LoVo (cell line): ENCODE measurements around the gene ANO2.
A peak's percentile ranks its signal among the peaks of the same experiment; 100 is the strongest.
"Not testable (repeated sequence)": the region's sequence is repeated elsewhere in the genome, so short reads cannot be mapped to it uniquely, and the experiment has no call there.

Source experiments
- DNase-seq: peaks from one replicate; pipeline ENCODE4 v3.0.0-alpha.2; 2016; ENCODE audit warnings: low spot score

ANO2 gene

DNA sequence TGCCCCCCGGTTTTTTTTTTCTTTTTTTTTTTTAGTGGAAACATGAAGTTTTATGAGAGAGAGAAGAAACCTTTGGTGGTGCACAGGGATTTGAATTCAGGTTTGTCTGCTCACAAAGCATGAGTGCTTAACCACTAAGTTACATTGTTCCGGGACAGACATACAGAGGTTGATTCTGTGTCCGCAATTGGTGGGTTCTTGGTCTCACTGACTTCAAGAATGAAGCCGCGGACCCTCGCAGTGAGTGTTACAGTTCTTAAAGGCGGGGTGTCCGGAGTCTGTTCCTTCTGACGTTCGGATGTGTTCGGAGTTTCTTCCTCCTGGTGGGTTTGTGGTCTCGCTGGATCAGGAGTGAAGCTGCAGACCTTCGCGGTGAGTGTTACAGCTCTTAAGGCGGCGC, 57.2 kb downstream of the ANO2 start:
- not testable (repeated sequence) for DNase-seq

DNA sequence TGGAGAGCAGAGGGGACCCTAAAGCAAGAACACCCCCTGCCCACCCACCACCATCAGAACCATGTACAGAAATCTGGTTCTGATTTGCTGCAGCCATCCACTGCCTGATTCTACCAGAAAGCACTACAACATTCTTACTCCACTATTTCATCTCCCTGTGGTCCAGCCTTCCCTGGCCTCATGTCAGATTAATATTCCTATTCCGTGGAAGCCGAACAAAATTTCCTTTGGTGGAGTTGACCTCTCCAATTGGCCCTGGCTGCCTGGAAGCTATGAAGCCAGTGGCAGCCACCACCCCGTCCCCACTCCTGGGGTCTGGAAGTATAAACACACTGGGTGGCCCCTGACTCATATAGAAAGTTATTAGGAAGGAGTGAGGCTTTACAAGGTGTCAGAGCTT, 60.2 kb downstream of the ANO2 start:
- DNase-seq: no peak

DNA sequence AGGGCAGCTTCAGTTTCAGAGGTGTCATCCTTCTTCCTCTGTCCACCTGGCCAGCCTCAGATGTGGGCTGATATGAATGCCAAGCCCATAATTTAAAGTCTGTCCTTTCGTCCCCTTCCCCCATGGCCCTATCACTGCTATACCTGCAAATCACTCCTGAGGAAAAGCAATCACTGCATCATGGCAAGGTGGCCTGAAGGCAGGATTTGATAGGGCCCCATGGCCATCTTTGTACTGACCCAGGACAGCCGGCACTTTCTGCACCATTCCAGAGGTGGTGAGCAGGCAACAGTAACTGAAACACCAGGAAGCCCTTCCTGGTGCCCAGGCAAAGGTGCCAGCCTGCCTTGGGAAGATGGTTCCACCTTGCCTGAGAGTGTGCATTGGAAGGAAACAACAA, 60.8 kb downstream of the ANO2 start:
- DNase-seq: no peak

DNA sequence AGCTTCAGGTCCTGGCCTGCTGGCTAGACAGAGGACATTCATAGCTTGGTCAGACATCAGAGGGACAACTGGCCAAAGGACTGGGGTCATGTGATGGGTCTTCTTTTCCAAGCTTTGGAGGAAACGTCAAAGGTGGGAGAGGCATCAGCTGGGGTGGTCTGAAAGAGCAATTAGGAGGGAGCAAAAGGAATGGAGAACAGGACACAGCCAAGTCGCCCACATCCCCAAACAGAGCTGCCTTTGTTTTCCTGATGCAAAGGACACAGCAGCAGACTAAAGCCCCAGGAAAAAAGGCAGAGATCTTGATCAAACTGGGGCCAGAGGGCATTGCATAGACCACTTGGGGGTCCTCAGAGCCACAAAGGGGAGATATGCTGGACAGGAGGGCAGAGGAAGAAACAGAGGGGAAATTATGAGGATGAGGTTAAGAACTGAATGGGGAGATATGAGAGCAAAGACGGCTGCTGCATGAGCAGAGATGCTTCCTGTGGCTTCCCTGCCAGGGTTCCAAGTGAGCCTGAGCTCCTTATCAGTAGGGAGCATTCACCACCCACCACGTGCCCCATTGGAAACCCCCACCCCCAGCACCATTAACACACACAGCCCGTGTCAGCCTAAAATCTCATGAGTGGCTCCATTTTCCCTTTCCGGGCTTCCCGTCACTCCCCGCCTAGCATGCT, 62.4 kb downstream of the ANO2 start:
- no peak for DNase-seq

DNA sequence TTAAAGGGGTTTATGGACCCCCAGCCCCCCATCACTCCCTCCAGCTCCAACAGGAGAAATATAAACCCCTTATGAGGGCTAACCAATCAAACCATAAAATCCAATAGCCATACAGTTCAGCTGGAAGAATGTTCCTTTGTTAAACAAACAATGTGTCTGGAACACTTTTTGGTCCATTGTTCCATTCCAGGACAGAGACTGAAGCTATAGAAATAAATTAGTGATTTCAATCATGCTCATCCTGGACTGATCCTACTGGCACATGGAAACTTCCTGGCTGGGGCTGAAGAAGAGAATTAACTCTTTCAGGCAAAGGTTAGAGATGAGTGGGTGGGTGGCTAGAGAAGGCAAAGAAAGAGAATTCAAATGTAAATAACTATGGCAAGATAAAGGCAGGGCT, 63.4 kb downstream of the ANO2 start:
- DNase-seq: no peak

DNA sequence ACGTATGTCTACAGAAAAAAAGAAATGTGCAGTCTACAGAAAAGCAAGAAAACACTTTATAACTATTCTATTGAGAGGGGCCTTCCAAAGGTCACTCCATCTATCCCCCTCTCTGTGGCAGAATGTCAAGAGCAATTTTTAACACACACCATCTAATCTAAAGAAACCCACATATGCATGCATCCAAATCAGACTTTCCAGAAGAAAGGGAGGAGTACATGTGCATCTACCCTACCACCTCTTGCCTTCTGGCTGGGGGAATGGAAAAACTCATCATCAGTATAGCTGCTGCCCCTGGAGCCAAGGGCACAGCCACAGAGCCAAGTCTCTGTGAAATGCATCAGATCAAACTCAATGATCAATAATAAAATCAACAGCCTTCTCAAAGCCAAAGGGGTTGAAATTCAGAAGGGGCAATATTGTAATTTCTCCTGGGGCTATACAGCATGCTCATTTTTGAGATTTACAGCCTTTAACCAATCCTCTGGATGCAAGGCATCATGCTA, 63.9 kb downstream of the ANO2 start:
- no peak for DNase-seq

DNA sequence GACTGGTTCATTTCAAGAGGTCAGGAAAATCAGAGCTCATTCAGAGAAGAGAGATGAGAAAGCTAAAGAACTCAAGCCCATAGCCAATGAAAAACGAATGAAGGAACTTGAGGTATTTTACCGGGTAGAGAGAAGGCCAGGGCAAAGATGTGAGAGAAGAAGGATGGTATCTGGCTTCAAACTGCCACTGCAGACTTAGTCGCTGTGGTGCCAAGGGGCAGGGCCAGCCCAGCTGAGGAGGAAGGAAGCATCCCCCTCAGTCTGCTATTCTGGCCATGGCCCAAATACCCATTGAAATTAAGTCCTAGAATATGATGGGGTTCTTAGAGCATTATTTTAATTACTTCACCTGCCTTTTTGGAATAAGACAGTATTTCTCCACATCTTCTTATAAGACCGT, 69.2 kb downstream of the ANO2 start:
- DNase-seq: no peak

DNA sequence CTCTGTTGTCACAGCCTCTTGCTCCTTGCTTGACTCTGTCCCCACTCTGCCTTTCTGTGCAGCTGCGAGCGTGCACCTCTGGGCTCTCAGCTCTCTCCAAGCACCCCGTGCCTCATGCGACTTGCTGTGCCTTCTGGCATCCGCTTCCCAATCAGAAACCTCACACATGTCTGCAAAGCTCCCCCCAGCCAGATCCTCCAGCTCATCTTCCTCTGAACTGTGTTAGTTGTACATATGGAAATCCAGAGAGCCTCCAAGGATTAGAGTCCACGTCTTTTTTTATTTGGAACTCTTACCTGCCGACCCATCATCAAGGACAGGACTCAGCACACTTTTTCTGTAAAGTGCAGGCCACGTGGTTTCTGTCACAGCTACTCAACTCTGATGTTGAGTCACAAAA, 70.5 kb downstream of the ANO2 start:
- DNase-seq: no peak

DNA sequence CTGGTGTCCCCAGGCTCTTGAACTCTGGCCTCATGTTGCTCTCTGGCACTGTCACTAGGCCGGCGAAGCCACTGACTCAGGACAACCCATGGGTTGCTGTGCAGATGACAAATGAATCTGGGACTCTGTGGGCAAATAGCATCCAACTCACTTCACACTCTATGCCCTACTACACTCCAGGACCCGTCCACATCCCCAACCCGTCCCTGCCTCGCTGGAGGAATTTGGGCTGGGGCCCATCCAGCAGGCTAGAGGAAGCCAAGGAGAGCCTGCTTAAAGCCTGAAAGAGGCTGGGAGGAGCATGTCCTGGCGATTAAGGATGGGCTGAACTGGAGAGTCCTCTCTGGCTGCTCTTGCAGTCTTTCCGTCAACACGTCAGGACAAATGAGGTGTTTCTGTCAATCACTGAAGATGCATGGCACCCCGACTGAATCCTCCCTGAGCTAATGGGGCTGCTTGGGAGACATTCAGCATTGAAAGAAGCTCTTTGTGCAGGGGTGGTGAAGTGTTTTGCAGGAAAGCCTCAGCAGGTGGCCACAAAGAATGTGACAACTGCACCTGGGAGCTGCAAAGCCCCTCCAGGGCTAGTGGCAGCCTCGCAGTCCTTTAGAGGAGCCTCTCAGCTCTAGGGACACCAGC, 71.7 kb downstream of the ANO2 start:
- no peak for DNase-seq

DNA sequence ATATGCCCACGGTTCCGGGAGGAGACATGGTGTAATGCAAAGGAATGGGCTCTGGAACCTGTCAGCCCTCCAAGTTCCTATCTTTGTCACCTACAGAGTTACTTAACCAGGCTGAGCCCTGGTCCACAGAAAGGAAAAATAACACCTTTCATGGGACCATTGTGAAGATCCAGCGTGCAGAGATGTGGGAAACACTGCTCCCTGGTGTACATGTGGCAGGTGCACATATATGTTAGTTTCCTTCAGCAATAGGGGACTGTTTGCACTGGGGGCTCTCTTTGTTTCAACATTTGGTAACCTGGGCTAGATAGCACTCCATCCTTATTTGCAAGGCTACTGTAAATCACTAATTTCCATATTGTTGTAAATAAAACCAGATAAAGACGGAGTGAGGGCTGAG, 72.3 kb downstream of the ANO2 start:
- peak; percentile 39 for DNase-seq

DNA sequence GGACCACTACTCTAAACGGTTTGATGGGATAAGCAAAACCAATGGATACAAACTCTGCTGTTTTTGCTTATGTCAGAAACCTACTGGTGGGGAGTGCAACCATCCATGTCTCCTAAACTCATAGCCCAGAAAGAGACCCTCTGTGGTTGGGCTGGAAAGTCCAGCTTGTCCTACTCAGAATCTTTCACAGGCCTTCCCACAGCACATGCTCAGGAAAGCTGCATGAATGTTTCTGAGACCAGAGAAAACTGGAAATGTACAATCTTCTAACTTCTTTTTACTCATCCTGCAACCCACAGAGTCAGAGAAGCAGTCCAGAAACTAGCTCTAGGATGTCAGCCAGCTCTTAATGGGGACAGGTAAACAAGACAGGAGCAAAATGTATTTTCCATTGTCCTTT, 73.3 kb downstream of the ANO2 start:
- DNase-seq: no peak

DNA sequence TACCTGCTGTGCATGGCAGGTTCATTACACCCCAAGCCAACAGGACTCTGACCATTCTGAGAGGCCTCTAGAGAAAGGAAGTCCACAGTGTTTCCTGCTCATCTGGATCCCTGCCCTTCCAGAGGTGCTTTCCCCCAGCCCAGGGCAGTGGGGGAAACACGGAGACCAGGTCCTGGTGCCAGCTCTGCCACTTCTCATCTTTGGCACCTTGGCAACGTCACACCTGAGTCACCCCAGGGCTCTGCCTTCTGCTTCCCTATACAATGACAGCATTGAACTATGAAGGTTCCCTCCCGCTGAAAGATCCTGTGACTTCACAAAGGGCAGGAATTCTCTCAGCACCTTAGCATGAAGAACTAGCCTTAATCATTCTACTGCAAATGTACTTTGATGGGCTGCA, 74.9 kb downstream of the ANO2 start:
- no peak for DNase-seq

DNA sequence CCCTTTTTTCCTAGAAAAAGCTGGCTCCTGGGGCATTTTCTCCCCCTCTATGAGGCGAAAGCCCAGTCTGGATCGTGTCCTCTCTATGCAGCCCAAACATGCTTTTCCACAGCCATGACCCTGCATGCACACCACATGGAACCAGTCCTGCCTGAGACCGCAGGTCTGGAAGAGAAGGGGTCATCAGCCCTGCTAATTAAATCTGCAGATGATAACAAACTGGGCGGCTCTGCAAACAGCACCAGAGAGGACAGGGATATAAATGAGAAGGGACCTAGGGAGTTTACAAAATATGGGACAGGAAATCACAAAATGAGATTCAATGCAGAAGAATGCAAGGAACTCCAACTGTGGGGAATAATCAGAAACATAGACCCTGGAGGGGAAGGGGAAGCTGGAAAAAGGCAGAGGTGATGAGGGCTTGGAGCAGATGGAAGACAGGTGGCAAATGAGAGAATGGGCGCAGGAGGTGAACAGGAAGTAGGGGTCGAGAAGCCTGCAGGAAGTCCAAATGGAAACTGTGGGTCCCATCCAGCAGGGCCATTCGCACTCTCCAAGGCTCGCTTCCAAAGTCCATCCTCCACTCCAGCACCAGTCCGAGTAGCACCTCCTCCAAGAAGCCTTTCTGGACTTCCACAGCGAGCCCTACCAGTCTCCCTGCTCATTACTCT, 76.3 kb downstream of the ANO2 start:
- DNase-seq: no peak

DNA sequence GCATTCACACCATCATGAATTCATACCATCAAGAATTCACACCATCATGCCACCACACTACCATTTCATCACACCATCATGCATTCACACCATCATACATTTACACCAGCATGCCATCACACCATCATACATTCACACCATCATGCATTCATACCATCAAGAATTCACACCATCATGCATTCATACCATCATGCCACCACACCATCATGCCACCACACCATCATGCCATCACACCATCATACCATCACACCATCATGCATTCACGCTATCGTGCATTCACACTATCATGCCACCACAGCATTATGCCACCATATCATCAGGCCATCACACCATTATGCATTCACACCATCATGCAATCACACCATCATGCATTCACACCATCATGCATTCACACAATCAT, 79.7 kb downstream of the ANO2 start:
- no peak for DNase-seq

DNA sequence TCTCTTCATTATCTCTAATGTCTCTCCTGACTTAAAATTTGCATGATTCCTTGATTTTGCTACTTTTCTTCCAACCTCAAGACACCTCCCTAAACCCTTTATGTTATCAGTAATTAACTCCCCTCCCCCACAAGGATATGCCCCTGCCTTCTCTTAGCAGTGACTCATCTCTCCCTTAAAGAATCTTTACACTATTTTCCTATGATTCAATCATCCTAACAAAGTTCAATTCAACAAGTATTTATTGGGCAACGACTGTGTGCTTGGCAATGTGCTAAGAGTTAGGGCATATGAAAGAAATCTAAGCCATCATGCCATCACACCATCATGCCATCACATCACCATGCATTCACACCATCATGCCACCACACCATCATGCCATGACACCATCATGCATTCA, 80.1 kb downstream of the ANO2 start:
- no peak for DNase-seq

DNA sequence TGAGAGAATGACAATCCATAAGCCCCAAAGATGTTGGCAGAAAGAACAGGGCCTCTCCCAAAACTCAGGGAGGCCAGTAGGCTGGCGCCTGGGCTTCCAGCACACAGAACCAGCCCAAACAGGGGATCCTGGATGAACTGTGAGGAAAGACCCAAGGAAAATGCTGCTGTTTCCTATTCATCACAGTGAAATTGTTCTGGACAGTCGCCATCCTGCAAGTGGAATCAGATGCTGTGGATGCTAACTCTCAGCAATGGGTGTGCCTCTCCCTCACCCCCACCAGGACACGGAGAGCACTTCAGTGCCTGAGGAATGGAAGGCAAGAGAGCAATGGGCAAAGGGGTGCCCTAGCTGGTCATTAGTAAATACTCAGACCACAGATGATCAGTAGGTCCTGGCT, 80.8 kb downstream of the ANO2 start:
- DNase-seq: no peak

DNA sequence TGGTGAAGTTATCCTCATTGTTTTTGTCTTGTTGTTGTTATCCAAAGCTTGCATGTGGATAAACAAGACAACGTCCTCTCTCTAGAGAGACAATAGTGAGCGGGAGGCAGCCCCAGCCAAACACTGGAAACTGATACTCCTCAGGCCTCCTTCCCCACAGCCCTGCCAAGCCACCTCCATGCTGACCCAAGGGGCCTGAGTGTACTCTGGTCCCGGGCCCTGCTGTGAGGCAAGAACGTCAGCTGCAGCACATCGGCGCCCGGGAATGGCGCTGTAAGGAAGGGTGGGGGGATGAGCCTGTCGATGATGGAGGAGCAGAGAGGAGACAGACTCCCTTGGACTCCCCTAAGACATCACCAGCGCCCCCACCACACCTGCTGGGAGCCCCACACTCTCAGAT, 83.6 kb downstream of the ANO2 start:
- DNase-seq: no peak

DNA sequence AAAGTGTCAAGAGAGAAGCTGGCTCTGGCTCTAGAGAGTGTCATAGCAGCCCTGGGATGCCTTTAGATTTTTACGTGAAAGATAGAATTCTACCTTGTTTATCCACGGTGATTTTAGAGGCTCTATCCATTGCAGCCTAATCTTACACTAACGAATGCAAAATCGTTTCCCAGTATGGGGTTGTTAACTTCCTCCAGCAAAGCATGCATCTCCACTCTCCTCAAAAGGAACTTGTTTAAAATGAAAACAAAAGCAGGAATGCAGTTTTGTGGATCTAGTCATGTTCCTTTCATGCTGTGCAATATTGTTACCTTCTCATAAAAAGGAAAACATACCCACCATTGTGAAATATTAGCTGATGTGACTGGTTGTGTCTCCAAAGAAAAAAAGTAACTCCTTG, 88.4 kb downstream of the ANO2 start:
- no peak for DNase-seq

DNA sequence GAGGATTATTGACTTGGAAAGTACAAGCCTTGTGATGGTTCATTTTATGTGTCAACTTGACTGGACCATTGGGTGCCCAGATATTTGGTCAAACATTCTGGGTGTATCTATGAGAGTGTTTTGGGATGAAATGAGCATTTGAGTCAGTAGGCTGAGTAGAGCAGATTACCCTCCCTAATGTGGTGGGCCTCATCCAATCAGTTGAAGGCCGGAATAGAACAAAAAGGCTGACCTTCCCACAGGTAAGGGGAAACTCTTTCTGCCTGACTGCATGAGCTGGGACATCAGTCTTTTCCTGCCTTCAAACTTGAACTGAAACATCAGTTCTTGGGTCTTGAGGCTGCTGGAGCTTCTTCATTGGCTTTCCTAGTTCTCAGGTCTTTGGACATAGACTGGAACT, 98.1 kb downstream of the ANO2 start:
- no peak for DNase-seq

DNA sequence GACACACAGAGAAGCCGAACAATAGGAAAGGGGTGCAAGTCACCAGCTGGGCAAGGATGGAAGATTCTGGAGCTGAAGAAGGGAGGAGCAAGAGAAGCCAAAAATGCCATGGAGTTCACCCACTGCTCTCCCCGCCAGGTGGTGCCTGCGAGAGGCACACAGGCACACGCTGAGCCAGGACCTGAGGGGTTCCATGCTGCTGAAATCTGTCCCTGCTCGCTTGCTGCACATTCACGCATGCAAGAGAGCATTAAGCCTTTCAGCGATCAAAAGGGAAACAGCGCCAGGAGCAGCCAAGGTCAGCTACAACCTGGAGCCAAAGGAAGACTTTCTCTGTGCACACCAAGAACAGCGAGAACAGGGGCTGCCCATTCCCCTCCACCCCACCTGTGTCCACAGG, 104.1 kb downstream of the ANO2 start:
- DNase-seq: no peak

DNA sequence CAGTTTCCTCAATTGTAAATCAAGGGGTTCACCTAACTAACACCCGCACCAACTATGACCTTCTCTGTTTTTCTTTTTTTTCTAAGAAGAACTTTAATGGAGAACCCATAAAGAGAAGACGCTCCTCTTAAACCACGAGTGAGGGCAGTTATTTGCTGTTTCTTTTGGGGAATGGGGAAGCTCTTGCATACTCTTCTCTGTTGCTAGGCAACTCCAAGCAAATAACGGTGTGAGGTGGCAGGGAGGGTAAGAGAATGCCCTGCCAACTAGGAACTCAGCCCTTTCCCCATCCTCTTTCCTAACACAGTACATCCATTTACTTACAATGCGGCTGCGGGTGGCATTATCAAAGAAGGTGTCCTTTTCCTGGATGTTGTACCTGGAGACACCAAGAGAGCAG, 114.9 kb downstream of the ANO2 start:
- no peak for DNase-seq

DNA sequence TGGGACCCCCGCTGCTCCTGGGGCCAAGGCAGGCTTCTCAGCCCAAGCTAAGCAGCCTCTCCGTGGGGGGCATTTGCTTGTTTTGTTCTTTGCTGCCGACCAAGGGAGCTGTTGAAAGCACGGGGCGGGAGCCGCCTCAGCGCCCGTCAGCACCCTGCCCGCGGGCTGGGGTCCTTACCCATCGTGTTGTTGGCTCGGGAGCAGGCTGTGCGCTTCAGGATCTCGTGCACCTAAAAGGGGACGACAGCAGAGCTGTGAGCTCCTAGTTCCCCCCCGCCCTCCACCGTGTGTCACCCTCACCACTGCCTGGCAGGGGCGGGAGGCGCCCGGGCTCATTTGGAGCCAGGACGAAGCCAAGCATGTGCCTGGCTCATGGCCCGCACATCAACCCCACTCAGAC, 117.5 kb downstream of the ANO2 start:
- no peak for DNase-seq

DNA sequence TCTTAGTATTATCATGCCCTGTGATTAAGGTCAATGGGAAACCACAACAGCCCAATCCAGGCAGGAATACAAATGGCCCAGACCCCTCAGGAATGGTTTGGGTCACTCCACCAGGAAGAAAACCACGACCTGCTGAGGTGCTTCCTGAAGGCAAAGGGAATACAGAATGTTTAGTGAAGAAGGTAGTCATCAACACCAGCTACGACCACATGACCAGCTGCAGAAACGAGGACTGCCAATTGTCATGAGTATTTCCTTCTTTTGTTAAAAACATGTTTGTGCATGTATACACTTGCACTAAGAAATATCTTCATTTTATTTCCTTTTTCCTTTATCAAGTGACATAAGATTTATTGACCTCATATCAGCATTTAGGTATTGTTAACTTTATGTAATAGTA, 119.3 kb downstream of the ANO2 start:
- DNase-seq: not testable (repeated sequence)

DNA sequence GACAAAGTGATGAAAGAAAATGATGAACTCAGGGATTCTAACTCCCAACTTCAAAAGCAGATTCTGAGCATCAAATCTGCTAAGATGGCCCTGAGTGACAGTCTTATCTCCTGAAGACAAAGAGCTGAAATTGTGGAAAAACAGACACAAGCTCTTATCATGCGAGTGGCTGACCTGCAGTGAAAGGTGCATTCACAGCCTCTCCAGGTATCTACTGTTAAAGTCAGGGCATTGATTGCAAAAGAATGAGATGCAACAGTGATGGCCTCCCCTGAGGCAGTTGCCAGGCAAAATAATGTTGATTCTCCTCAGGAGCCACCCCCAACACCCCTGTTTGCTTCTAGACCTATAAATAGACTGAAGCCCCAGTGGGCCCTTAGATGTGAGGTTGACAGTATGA, 126.2 kb downstream of the ANO2 start:
- DNase-seq: not testable (repeated sequence)
